GM21717 (cell line): ENCODE data around the gene TARDBP.
"Not testable (repeated sequence)": the region's sequence is repeated elsewhere in the genome, so short reads cannot be mapped to it uniquely, and the experiment has no call there.

Experiments
- ATAC-seq: cut with Tn5 transposase; IDR thresholded peaks from one replicate; pipeline ENCODE4 v1.9.1; 2021; ENCODE audit warnings: mild to moderate bottlenecking, moderate library complexity; ENCODE audit not compliant: unreplicated experiment

TARDBP gene

DNA sequence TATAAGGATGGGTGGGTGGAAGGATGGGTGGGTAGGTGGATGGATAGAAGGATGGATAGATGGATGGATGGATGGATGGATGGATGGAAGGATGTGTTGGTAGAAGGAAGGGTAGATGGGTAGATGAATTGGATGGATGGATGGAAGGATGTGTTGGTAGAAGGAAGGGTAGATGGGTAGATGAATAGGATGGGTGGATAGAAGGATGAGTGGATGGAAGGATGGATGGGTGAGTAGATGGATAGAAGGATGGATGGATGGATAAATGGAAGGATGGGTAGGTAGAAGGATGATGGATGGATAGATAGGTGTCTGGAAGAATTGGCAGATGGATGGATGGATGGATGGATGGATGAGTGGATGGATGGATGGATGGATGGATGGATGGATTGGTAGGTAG lies 28.6 kb downstream of the TARDBP start:
- ATAC-seq = no peak

DNA sequence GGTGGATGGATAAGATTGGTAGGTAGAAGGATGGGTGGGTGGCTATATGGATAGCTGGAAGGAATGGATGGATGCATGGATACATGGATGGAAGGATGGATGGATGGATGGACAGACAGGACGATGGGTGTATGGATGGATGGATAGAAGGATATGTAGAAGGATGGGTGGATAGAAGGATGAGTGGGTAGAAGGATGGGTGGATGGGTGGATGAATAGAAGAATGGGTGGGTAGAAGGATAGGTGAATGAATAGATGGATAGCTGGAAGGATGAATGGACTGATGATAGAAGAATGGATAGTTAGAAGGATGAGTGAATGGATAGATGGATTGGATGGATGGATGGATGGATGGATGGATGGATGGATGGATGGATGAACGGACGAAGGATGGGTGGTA lies 29.6 kb downstream of the TARDBP start:
- no peak for ATAC-seq

DNA sequence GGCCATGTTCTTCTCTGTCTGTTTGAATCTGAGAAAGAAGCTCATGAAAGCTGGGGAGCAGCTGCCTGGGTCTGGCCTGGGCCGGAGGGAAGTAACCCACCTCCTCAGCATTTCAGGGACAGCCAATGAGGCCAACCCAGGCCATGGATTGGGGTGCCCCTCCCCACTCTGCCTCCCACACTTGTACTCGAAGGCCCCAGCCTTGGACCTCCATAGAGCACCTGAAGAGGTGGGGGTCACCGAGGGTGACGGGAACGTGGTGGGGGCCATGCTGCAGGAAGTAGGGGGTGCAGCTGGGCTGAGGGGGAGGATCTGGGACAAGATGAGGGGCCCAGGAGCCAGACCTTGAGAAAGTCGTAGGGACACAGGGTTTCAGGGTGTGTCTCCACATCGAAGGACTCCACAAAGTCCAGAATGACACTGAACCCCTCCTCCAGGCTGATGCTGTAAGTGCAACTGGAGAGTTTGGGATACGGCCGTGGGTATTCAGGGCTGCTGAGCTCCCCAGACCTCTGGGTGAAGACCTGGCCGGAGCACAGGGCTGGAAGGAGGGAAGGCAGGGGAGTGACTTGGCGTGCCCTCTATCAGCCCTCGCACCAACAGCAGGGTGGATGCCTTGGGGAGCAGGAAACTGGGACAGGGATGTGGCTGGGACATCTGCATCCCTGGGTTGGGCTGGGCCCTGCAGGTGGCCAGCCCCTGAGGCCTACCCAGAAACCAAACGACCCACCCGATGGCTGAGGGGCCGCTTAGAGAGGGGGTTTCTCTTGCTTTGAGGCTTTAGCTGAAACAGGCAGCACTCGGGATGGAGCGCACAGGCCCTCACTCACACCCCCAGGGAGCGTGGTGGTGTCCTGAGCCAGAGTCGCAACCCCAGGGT lies 30.8 kb downstream of the TARDBP start:
- ATAC-seq = no peak

DNA sequence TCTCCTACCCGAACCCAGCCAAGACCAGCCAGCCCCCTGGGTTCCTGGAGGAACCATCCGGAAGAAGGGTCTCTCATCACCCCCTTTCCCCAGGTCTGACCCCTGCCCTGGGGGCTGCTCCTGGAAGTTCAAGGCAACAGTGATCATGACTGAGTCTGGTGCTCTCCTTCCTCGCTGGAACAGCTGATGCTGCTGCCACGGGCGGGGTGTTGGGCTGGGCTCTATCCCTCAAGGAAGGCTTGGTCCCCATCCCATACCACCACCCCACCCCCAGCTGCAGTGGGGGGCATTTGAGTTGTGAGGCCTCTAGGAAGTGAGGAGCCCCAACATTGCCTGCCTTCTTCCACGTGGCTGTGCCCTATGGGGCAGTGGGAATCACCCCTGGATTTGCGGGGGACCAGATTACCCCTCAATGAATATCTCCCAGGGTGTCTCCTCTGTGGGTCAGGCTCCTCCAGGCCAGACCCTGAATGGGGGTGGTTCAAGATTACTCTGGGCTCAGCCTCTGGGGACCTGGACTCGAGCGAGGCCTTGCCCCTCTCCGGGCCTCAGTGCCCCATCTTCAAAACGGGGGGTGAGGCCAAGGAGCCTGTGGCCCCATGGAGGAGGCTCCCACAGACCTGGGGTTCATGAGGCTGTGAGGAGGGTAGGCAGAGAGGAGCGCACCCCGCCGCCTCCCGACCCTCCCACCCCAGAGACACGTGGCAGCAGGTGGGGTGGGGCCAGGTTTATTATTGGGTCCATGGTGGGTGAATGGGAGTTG lies 31.8 kb downstream of the TARDBP start:
- no peak for ATAC-seq

DNA sequence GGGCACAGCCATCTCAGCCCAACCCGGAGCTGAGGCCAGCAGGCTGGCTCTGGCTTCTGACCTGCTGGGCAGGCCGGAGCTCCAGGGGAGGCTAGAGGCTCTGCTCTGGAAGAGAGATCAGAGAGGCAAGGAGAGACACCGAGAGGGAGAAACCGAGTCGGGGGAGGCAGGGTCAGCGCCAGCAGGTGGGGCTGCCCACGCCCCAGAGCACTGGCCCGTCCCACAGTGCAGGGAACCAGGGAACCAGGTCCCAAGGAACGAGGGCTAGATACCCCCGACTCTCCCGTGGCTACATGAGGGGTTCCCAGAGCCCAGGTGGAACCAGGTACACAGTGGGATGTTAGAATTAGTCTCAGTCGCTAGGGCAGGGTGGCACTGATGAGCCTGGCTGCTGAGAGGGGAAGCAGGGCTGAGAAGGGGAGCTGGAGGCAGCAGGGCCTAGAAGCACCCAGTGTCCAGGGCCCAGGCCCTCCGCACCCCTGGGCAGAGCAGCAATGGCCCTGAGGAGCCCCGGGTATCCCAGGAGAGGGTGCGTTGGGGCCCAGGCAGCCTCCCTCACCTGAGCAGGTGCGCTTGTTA lies 32.5 kb downstream of the TARDBP start:
- ATAC-seq = no peak

DNA sequence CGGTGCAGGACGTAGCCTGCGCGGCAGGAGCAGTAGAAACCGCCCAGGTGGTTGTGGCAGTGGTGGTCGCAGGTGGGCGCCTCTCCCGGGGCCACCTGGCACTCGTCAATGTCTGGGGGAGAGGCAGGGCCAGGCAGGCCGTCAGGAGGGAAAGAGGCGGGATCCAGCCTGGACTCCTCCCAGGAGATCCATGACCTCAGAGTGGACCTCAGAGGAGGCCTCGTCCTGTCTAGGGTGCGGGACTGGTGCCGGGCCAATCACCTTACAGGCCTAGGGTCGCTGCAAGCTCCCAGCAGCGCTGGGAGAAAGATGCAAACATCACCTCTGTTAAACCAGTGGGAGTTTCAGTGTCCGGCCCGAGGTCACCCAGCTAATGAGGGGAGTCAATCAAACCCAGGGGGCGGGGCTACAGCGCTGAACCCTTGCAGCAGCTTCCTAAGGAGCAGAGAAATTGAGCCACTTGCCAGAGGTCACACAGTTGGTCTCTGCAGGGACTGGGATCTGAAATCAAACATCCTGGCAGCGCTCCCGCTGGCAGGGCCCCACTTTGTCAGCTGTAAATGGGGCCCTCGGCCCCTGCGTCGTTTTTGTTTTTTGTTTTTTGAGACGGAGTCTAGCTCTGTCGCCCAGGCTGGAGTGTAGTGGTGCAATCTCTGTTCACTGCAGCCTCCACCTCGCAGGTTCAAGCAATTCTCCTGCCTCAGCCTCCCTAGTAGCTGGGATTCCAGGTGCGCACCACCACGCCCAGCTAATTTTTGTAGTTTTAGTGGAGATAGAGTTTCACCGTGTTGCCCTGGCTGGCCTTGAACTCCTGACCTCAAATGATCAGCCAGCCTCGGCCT lies 33.2 kb downstream of the TARDBP start:
- no peak for ATAC-seq

DNA sequence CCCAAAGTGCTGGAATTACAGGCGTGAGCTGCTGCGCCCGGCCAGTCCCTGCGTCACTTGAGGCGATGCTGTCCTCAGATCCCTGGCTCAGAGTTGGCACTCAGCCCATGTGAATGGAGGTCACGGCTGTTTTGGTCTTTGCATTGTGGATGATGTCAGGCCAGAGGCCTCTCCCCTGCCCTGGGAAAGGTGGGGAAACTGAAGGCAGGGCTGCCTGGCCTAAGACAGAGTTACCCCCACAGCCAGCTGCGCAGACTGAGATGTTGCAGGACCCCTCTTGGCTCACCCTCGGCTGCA lies 33.8 kb downstream of the TARDBP start:
- ATAC-seq = no peak

DNA sequence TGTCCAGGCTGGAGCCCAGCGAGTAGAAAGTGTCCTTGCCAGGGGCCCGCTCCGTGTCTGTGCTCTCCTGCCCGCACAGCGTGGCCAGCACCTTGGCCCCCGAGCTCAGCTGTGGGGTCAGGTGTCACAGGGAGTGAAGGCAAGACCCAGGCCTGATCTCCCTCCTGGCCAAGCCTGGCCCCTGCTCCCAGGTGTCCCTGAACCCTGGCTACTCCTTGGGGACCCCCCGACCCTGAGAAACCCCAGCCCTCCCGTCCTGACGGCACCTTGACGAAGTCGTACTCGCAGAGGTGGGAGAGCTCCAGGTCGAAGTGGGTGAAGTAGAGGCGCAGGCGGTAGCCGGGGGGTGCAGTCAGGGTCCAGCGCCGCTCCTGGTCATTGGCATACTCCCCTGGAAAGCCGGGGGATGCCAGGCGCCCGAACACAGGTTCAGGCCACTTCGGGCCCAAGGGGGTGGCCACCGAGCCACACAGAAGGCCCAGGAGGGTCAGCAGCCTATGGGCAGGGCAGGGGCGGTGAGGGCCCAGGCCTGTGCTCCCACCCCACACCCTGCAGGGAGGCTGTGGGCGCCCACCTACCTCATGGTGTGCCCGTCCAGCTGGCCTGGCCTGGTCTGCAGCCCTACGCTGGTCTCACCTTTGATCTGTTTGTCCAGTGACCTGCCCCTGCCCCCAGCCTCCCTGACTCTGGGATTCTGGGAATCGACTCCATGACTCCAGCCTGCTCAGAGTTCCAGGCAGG lies 34.3 kb downstream of the TARDBP start, which contains the start of gene MASP2:
Gene MASP2 (minus strand): TSS at position 615 of the 741 bp plus-strand sequence. CDS start 32 bp downstream, at position 583.
- no peak for ATAC-seq

DNA sequence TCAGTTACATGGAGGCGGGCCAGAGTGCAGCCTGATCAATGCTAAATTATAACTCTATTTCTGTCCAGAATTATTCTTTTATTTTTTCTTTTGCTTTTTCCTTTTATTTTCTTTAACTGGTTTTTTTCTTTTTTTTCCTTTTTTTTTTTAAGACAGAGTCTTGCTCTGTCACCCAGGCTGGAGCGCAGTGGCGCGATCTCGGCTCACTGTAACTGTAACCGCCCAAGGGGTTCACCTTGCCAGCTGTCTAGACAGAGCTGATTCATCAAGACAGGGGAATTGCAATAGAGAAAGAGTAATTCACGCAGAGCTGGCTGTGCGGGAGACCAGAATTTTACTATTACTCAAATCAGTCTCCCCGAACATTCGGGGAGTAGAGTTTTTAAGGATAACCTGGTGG lies 38.7 kb downstream of the TARDBP start:
- ATAC-seq = not testable (repeated sequence)

DNA sequence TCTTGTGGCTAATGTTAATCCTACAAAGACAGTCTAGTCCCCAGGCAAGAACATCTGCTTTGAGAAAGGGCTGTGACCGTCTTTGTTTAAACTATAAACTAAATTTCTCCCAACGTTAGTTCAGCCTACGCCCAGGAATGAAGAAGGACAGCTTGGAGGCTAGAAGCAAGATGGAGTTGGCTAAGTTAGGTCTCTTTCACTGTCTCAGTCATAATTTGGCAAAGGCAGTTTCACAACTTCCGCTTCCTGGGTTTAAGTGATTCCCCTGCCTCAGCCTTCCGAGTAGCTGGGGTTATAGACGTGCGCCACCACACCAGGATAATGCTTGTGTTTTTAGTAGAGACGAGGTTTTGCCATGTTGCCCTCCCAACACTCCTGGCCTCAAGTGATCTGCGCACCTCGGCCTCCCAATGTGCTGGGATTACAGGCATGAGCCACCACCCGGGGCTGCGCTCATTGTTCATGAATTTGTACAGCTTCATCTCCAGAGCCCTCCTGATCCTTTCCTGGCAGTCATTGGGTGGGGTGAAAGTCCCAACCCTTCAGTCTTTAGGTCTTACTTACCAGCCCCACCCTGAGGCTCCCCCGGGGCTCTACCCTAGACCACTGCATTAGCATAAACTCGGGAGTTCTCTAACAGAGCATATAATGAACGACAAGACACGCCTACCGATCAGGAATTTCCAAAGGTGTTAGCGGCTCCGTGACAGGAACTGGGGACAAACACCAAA lies 39.5 kb downstream of the TARDBP start:
- ATAC-seq = no peak

DNA sequence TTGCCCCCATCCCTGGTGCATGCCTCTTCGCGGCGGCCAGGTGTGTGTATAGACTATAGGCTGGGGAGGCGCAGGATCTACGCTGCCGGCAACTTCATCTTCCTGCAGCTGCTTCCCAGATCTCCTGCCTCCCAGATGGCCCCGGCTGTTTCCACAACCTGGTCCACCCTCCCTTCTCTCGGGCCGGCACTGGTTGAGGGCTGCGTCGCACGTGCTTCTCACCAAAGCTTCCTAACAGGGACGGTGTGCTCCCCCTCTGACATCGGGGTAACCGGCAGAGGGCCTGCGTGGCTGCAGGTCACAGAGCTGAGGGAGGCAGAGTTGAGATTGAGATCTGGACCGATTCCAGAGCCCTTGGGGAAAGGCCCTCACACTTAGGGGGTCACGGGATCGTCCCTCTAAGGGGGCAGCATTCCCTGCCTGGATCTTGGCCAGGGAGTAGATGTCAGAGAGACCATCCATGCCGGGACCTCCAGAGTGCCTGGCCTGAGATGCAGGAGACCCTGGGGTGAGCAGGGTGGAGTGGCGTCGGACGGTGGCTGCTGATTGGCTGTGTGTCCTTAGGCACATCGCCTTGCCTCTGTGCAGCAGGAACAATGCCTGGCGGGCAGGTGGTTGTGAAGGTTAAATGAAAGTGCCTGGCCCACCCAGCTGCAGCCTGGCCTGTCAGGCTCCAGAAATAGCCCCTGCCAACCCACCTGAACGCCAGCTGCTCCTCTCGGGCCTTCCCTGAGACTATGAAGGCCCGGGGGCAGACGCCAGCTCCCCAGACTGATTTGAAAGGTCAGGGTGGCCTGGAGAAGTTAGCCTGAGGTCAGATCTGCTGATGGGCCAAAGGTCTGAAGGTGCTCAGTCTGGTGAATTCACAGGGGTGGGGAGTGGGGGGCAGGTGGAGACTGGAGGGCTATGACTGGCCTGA lies 40.6 kb downstream of the TARDBP start:
- no peak for ATAC-seq

DNA sequence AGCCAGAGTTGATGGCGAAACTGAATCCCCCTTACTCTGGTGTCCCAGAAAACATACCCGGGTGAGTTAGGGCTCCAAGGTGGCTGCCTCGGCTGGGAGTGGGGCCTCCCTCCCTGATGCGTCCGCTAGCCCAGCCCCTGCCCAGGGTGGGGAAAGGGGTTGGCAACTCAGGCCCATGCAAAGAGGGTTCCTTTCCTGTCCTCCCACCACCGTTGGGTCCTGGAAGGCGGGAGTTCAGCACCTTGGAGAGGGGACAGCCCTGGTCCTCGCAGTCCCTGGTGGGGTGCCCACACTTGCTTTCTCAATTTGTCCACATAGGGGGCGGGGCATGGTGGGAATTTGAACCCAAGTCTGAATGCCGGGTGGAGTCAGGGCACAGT lies 41.3 kb downstream of the TARDBP start:
- no peak for ATAC-seq

DNA sequence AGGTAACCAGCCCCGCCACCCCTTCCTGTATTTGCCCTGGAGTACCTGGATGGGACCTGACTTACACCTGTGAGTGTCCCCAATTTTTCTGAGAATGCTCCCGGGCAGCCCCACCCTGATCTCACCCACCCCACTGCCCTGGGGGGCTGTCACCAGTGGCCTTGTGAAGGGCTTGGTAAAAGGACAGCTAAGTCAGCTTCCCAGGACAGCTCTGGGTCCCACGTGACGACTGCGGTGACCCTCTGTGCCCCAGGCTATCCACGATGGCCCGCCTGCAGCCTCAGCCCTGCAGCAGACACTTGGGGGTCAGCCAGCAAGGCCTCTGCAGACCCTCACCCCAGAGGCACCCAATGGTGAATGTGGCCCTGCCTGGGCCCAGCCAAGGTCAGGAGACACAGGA lies 41.7 kb downstream of the TARDBP start:
- ATAC-seq = no peak

DNA sequence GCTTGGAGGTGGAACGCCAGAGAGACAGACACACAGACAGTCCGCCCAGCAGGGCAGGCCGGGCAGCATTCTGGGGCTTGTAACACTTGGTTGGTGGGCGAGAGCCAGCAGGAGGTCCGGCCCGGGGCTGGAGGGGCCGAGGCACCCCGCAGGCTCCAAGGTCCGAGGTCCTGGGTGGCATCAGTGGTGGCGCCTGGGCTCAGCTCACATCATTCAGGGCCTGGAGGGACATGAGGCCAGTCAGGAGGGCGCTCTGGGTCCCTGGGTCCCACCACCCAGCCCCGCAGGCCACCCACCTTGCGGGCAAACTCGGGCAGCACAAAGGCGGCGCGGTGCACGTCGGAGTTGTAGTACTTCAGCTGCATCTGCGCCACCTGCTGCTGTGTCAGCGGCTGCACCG lies 42.2 kb downstream of the TARDBP start:
- ATAC-seq = no peak

DNA sequence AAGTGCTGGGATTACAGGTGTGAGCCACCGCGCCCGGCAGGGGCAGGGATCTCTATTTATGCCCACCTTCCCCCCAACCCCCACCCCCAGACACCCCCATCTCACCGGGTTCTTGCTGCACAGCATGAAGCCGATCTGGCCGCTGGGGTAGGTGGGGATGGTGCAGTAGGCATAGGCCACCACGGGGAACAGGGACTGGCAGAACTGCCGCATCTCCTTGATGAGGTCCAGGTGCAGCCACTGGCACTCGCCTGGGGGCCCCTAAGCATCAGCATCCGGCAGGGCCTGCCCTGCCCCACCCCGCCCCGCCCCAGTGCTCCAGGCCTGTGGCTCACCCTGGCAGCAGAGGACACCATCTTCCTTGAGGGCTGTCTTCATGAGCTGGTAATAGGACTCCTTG lies 43.2 kb downstream of the TARDBP start:
- ATAC-seq = no peak

DNA sequence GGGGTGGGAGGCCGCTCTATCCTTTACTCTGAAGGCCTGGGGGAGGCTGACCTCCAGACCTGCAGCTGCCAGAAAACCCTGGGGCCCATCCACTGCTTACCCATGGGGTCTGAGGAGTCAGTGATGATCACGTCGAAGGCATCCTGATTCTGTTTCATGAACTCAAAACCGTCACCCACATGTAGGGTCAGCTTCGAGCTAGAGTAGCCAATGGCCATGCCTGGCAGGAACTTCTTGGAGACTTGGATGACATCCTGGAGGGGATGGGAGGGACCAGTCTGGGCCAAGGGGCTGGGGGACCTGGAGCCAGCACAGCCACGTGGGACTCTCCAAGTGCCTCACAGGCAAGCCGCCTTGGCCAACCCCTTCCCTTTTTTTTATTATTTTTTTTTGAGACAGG lies 44.0 kb downstream of the TARDBP start:
- ATAC-seq = no peak

DNA sequence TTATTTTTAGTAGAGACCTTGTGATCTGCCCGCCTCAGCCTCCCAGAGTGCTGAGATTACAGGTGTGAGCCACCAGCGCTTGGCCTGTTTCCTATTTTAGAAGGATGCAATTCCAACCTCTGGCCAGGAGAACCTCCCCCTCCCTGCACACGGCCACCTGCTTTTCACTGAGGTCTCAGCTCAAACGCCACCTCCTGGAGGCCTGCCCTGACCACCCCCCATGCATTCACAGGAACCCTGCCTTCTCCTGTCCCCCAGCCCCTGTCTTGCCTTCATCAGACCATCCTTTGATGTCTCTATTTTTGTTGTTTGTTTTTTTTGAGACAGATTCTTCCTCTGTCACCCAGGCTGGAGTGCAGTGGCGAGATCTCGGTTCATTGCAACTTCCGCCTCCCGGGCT lies 45.0 kb downstream of the TARDBP start:
- no peak for ATAC-seq

DNA sequence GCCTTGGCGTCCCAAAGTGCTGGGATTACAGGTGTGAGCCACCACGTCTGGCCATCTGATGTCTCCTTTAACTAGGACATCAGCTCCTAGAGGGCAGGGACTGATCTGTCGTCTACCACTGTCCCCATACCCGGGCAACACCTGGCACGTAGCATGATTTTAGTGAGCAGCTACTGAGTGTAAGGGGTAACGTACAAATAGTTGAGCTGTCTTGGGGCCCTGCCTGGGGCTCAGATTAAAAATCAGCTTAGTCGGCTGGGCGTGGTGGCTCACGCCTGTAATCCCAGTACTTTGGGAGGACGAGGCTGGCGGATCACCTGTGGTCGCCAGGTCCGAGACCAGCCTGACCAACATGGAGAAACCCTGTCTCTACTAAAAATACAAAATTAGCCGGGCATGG lies 45.6 kb downstream of the TARDBP start:
- no peak for ATAC-seq
